ENCODE measurements around the gene IGSF6.
"Not testable (repeated sequence)": the region's sequence is repeated elsewhere in the genome, so short reads cannot be mapped to it uniquely, and the experiment has no call there.

GRCh38 chr16:21649826-21650406 lies 2.5 kb downstream of the IGSF6 start:
- TF ChIP-seq SMC3 (IDR thresholded peaks at IDR 0.05; ENCODE audit: low read depth, low read length); REST (IDR thresholded peaks at IDR 0.05; ENCODE audit: low read depth, low read length); CTCF (IDR thresholded peaks at IDR 0.05); ELF1 (IDR thresholded peaks at IDR 0.05); CHD2 (IDR thresholded peaks at IDR 0.05; ENCODE audit: low read length, partially characterized antibody); PBX3 (IDR thresholded peaks at IDR 0.05); SIN3A (IDR thresholded peaks at IDR 0.05; ENCODE audit: borderline replicate concordance, low read depth, low read length); RAD21 (IDR thresholded peaks at IDR 0.05; ENCODE audit: low read length); POLR2AphosphoS5 (IDR thresholded peaks at IDR 0.05; ENCODE audit: low read depth, low read length); FOXM1 (IDR thresholded peaks at IDR 0.05; ENCODE audit: low read depth); RFX5 (IDR thresholded peaks at IDR 0.05; ENCODE audit: low read length); EZH2phosphoT487 (IDR thresholded peaks at IDR 0.05; ENCODE audit: borderline replicate concordance, low read depth); FOXJ3 (CRISPR knock-in tag; IDR thresholded peaks at IDR 0.05); GATA2 (CRISPR knock-in tag; IDR thresholded peaks at IDR 0.05): not testable (repeated sequence)
